ENCODE data around the gene SLC35F4. TPM values are rescaled to one million over a fixed set of nuclear protein-coding genes. Genes with fewer than 3 reads are reported as not detected.

SLC35F4 gene
- total and polyA plus RNA-seq, 2 donors (not counting 3 experiments of a cell fraction or from before 2014, with no cell fraction given), result not detected

DNA sequence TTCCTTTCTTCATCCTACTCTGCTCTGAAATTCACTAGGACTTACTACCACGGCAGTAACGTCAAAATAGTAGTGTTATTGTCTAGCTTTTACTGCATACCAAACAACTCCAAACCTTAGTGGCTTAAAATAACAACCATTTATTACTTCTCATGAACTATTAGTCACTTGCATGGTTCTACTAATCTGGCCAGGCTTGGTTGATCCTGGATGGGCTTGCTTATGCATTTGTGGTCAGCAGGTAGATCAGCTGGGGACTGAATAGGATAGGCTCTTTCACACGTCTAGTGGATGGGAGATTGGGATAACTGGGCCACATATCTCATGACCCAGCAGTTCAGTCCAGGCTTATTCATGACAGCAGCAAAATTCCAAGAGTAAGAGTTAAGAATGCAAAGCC lies 9.4 kb upstream of the SLC35F4 start:
- Histone ChIP-seq H3K4me1 (ENCODE audit: control insufficient read depth, extremely low read depth, insufficient read depth, low read length) (no peaks in the 10 kb centered on the region), H3K4me3 (replicated peaks in 1 of 3; ENCODE audit: insufficient read depth in 1 of 3, low read depth in 1 of 3, low read length in 3 of 3) (no peak overlapping the region), H3K9me1 (replicated peaks; ENCODE audit: control insufficient read depth, extremely low read depth, insufficient read depth, low read length) (no peaks in the 10 kb centered on the region), H3K36me3 (ENCODE audit: control insufficient read depth in 2 of 2, extremely low read depth in 1 of 2, insufficient read depth in 2 of 2, low read length in 2 of 2) (no peaks in the 10 kb centered on the region), H3K9ac (replicated peaks; ENCODE audit: extremely low read depth, insufficient read depth, low read length) (no peak overlapping the region), H3K4me2 (ENCODE audit: insufficient read depth, low read length) (no peak overlapping the region), H3K27me3 (ENCODE audit: control insufficient read depth in 2 of 2, insufficient read depth in 2 of 2, low read length in 2 of 2) (no peaks in the 10 kb centered on the region), H2AFZ (ENCODE audit: low read depth, low read length) (no peak overlapping the region), H3K27ac (ENCODE audit: insufficient read depth, low read depth, low read length) (no peak overlapping the region), H4K20me1 (replicated peaks; ENCODE audit: control insufficient read depth, extremely low read depth, insufficient read depth, low read length) (no peaks in the 10 kb centered on the region), H3K9me3 (replicated peaks; ENCODE audit: control insufficient read depth, insufficient read depth, low read length) (no peaks in the 10 kb centered on the region), H3K79me2 (ENCODE audit: control insufficient read depth, insufficient read depth, low read length) (no peaks in the 10 kb centered on the region)
- no peak for TF ChIP-seq EZH2 (IDR thresholded peaks at IDR 0.05; ENCODE audit: borderline replicate concordance, low read depth, low read length, severe bottlenecking)
- TF ChIP-seq MYC (IDR thresholded peaks at IDR 0.05; ENCODE audit: low read depth, low read length), result no peak
- TF ChIP-seq GATA2 (IDR thresholded peaks at IDR 0.05; ENCODE audit: insufficient read depth, insufficient read length, low read depth, low read length), result no peak
- no peak for TF ChIP-seq JUN (IDR thresholded peaks at IDR 0.05; ENCODE audit: borderline replicate concordance, insufficient read depth, insufficient read length, low read depth)
- TF ChIP-seq POLR2A (IDR thresholded peaks at IDR 0.05; ENCODE audit: low read depth, low read length), result no peak
- TF ChIP-seq, protein P1, sequence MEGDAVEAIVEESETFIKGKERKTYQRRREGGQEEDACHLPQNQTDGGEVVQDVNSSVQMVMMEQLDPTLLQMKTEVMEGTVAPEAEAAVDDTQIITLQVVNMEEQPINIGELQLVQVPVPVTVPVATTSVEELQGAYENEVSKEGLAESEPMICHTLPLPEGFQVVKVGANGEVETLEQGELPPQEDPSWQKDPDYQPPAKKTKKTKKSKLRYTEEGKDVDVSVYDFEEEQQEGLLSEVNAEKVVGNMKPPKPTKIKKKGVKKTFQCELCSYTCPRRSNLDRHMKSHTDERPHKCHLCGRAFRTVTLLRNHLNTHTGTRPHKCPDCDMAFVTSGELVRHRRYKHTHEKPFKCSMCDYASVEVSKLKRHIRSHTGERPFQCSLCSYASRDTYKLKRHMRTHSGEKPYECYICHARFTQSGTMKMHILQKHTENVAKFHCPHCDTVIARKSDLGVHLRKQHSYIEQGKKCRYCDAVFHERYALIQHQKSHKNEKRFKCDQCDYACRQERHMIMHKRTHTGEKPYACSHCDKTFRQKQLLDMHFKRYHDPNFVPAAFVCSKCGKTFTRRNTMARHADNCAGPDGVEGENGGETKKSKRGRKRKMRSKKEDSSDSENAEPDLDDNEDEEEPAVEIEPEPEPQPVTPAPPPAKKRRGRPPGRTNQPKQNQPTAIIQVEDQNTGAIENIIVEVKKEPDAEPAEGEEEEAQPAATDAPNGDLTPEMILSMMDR (IDR thresholded peaks at IDR 0.05; ENCODE audit: extremely low read depth in 1 of 2, insufficient read depth in 1 of 2, low read depth in 1 of 2, low read length in 2 of 2), result no peak
- TF ChIP-seq FOS (IDR thresholded peaks at IDR 0.05; ENCODE audit: borderline replicate concordance, insufficient read depth, low read length), result no peak
- no peak for TF ChIP-seq POLR2AphosphoS5 (IDR thresholded peaks at IDR 0.05; ENCODE audit: insufficient read depth, low read depth, low read length)
- TF ChIP-seq, protein P2, sequence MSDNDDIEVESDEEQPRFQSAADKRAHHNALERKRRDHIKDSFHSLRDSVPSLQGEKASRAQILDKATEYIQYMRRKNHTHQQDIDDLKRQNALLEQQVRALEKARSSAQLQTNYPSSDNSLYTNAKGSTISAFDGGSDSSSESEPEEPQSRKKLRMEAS (IDR thresholded peaks at IDR 0.05; ENCODE audit: insufficient read depth, insufficient read length), result no peak
- DNase-seq (ENCODE audit: low read depth, low spot score), result no peak
- ChIA-PET CTCF (interaction anchor here (0.8 kb wide), 1 partner anchor 183 kb away, joined by 3 read pairs; no protein-coding TSS in a partner anchor), POLR2A (no interaction called here)
- dilution Hi-C loops (cut with MboI; ENCODE audit: extremely low pct_ligation_motif_present, low sequenced_read_pairs) (no loop called here), intact Hi-C loops (cut with micrococcal nuclease) (no loop called here)
- BruUV-seq (replicated peaks), result no TSS peak
- FAIRE-seq, result no peak

Data from endothelial cell of umbilical vein (primary cell).